Measurements from ENCODE around the gene SENP5. TPM values are rescaled to one million over a fixed set of nuclear protein-coding genes. Genes with fewer than 3 reads are reported as not detected.

The SENP5 gene
- total RNA-seq, 1 experiment from 2014 or later: 30.4 TPM

DNA sequence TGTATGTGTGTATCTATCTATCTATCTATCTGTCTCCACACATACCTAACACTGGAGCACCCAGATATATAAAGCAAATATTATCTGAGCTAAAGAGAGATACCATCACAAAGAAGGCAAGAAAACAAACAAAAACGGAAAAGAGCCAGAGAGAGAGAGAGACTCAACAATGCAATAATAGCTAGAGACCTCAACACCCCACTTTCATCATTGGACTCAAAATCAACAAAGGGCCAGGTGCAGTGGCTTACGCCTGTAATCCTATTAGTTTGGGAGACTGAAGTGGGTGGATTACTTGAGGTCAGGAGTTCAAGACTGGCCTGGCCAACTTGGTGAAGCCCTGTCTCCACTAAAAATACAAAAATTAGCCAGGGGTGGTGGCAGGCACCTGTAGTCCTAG, 51.2 kb downstream of the SENP5 start:
- no peak overlapping the region for H3K4me2 ChIP-seq (ENCODE audit: insufficient read depth, insufficient read length, low read length)
- no peak overlapping the region for H3K56ac ChIP-seq (ENCODE audit: insufficient read length, low read depth, low read length)
- H3T11ph ChIP-seq (ENCODE audit: low read length): no peak overlapping the region
- no peak overlapping the region for H2BK20ac ChIP-seq (ENCODE audit: low read depth, low read length, poor library complexity, severe bottlenecking)
- H3K23ac ChIP-seq (ENCODE audit: insufficient read length, low read depth, low read length): no peak overlapping the region
- no peak overlapping the region for H2BK120ac ChIP-seq (ENCODE audit: low read depth, low read length, poor library complexity, severe bottlenecking)
- no peaks in the 10 kb centered on the region for H3K4me1 ChIP-seq (ENCODE audit: insufficient read depth, low read length)
- H3K9me3 ChIP-seq (ENCODE audit: control insufficient read depth, low read depth, low read length): no peaks in the 10 kb centered on the region
- no peak overlapping the region for H2BK5ac ChIP-seq (ENCODE audit: insufficient read length, low read length)
- no peaks in the 10 kb centered on the region for H3K4me1 Mint-ChIP-seq
- H3K9ac ChIP-seq (ENCODE audit: extremely low read depth, insufficient read length, low read length): no peak overlapping the region
- H3K18ac ChIP-seq (ENCODE audit: insufficient read length, low read depth, low read length): no peak overlapping the region
- H4K8ac ChIP-seq (replicated peaks; ENCODE audit: insufficient read length, low read depth, low read length): no peak overlapping the region
- no peaks in the 10 kb centered on the region for H3K23me2 ChIP-seq (ENCODE audit: insufficient read length, low read depth, low read length, poor library complexity, severe bottlenecking)
- TF ChIP-seq, protein P1, sequence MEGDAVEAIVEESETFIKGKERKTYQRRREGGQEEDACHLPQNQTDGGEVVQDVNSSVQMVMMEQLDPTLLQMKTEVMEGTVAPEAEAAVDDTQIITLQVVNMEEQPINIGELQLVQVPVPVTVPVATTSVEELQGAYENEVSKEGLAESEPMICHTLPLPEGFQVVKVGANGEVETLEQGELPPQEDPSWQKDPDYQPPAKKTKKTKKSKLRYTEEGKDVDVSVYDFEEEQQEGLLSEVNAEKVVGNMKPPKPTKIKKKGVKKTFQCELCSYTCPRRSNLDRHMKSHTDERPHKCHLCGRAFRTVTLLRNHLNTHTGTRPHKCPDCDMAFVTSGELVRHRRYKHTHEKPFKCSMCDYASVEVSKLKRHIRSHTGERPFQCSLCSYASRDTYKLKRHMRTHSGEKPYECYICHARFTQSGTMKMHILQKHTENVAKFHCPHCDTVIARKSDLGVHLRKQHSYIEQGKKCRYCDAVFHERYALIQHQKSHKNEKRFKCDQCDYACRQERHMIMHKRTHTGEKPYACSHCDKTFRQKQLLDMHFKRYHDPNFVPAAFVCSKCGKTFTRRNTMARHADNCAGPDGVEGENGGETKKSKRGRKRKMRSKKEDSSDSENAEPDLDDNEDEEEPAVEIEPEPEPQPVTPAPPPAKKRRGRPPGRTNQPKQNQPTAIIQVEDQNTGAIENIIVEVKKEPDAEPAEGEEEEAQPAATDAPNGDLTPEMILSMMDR (conservative IDR thresholded peaks at IDR 0.05): no peak
- H4K91ac ChIP-seq (ENCODE audit: insufficient read length, low read depth, low read length): no peak overlapping the region
- no peak overlapping the region for H4K5ac ChIP-seq (ENCODE audit: insufficient read length, low read depth, low read length)
- H3K9me3 Mint-ChIP-seq: no peaks in the 10 kb centered on the region
- no peak overlapping the region for H2BK12ac ChIP-seq (ENCODE audit: insufficient read length, low read depth, low read length)
- WGBS (ENCODE audit: extremely low coverage, insufficient read length, low lambda C conversion rate): no CpG with 5 or more reads among the region's 2 CpGs
- H3K27me3 ChIP-seq (ENCODE audit: insufficient read depth, low read length): no peaks in the 10 kb centered on the region
- no peak overlapping the region for H3K27ac ChIP-seq (ENCODE audit: insufficient read length, low read depth, low read length)
- no peaks in the 10 kb centered on the region for H3K27me3 Mint-ChIP-seq (ENCODE audit: low read depth)
- H3K79me2 ChIP-seq (ENCODE audit: insufficient read depth, low read length): no peaks in the 10 kb centered on the region
- H3K36me3 Mint-ChIP-seq (ENCODE audit: insufficient read depth in 1 of 3, low read depth in 3 of 3): peaks cover 6 to 28% (median 10%) of the 10 kb centered on the region in 3 experiments; a peak in 4 of 7 replicates
- DNase-seq: no peak
- no peak overlapping the region for H3K4ac ChIP-seq (ENCODE audit: low read depth, low read length)
- no peak overlapping the region for H2AFZ ChIP-seq (ENCODE audit: low read length)
- H3K27ac Mint-ChIP-seq: no peak overlapping the region
- H3K14ac ChIP-seq (ENCODE audit: insufficient read depth, low read length): no peak overlapping the region
- no peak overlapping the region for H2BK15ac ChIP-seq (ENCODE audit: low read depth, low read length)
- H2AK5ac ChIP-seq (ENCODE audit: insufficient read length, low read length): no peak overlapping the region
- H3K79me1 ChIP-seq (ENCODE audit: insufficient read depth, low read depth, low read length, poor library complexity, severe bottlenecking): no peaks in the 10 kb centered on the region
- no peak overlapping the region for H3K4me3 Mint-ChIP-seq
- no peaks in the 10 kb centered on the region for H4K20me1 ChIP-seq (ENCODE audit: control insufficient read depth, insufficient read depth, insufficient read length)

All from H9 (cell line).